Mononuclear cell (primary cell): Measurements from ENCODE around the gene LEP. TPM values are rescaled to one million over a fixed set of nuclear protein-coding genes. Genes with fewer than 3 reads are reported as not detected.
"Not testable (repeated sequence)": the region's sequence is repeated elsewhere in the genome, so short reads cannot be mapped to it uniquely, and the experiment has no call there.

ENCODE experiments used
- H3K27me3 ChIP-seq: 2 replicates; pipeline ENCODE4 v1.6.0; 2011; ENCODE audit warnings: low read length, control low read depth; ENCODE audit not compliant: insufficient read depth
- H3K4me1 ChIP-seq: 2 replicates; pipeline ENCODE4 v1.5.1; 2011; ENCODE audit warnings: mild to moderate bottlenecking, low read length, control low read depth; ENCODE audit not compliant: insufficient read depth
- H3K4me3 ChIP-seq: 2 replicates; pipeline ENCODE4 v1.5.1; 2011; ENCODE audit warnings: mild to moderate bottlenecking, low read length, moderate library complexity
- H3K9me3 ChIP-seq: 2 replicates; pipeline ENCODE4 v1.5.1; 2011; ENCODE audit warnings: low read depth, mild to moderate bottlenecking, control low read depth, low read length
- total RNA-seq: library from RNA; depleted of rRNA; stranded (reverse); fragments of >200 nt; gene quantifications from one replicate; pipeline ENCODE4 v1.2.3, GENCODE V29; 2012

LEP gene
- total RNA-seq, 1 donor: not detected

DNA sequence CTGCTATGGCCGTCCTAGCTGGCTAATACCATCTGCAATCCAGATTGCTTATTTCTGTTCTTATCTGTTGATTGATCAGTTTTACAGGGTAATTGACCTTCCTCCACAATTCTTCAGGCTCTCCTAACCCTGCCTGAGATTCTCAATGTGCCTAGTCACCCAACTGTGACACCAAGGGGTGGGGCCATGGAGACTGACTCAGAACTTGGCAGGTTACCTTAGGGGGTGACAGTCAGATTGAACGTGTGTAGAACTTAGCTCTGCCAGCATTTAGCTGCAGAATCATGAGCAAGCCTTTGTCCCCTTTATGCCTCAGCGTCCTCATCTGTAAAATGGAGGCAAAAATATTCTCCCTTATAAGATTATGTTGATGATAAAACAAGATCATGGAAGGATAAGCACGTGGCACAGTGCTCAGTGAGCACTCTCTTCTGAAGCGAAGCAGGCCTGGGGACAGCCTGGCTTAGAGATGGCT is 19.1 kb upstream of the LEP start:
- Histone ChIP-seq H3K27me3 (no peaks in the 10 kb centered on the region), H3K4me3 (no peak overlapping the region), H3K4me1 (peaks cover 50% of the 10 kb centered on the region), H3K9me3 (no peaks in the 10 kb centered on the region)

DNA sequence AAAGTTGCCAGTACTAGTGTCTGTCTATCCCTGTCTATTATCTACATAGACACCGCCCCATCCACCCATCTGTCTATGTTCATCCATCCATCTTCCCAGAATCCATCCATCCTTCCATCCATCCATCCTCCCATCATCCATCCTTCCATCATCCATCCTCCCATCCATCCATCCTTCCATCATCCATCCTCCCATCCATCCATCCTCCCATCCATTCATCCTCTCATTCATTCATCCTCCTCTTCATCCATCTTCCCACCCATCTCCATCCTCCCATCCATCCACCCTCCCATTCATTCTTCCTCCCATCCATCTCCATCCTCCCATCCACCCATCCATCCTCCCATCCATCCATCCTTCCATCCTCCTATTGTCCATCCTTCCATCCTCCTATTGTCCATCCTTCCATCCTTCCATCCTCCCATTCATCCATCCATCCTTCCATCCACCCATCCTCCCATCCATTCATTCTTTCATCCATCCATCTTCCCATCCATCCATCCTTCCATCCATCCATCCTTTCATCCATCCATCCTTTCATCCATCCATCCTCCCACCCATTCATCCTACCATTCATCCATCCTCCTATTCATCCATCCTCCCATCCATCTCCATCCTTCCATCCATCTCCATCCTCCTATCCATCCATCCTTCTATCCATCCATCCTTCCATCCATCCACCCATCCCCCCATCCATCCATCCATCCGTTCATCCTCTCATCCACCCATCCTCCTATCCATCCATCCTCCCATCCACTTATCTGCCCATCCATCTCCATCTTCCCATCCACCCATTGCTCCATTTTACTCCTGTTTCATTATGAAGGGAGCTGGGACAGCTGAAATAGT is 14.7 kb upstream of the LEP start:
- no peaks in the 10 kb centered on the region for H3K9me3 ChIP-seq
- peaks cover 40% of the 10 kb centered on the region for H3K4me1 ChIP-seq
- H3K4me3 ChIP-seq: no peak overlapping the region
- no peaks in the 10 kb centered on the region for H3K27me3 ChIP-seq

DNA sequence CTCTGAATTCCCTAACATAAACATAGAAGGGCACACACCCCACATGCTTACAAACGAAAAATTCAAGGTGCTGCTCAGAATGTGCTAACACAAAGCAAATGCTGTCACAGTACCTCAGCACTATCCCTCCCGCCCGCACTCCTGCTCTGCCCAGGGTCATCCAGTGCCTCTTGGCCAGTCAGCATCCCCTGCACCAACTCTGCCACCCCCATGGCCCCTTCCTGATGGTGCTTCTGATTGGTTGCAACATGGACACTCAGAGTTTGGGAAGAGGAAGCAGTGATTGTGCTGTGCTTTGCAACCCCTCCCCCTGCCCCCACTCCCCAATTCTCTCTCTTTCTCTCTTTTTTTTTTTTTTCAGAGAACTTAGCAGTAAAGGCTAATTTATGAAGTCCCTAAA is 13.8 kb upstream of the LEP start:
- peaks cover 31% of the 10 kb centered on the region for H3K4me1 ChIP-seq
- no peaks in the 10 kb centered on the region for H3K27me3 ChIP-seq
- H3K4me3 ChIP-seq: no peak overlapping the region
- no peaks in the 10 kb centered on the region for H3K9me3 ChIP-seq

DNA sequence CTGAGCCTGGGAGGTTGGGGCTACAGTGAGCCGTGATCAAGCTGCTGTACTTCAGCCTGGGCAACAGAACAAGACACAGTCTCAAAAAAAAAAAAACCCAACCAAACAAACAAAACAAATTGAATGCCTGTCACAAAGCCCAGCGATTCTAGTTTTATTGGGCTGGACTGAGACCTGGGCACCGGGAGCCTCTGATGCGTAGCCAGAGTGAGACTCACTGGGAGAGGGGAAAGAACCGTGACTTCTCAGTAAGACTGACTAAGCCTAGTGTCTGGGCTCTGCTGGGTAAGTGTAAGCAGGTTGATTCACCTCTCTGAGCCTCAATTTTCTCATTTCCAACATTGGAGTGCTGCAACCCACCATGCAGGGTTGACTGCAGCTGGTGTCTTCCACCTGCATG is 10.1 kb upstream of the LEP start:
- H3K4me3 ChIP-seq: no peak overlapping the region
- H3K9me3 ChIP-seq: no peaks in the 10 kb centered on the region
- H3K4me1 ChIP-seq: peaks cover 39% of the 10 kb centered on the region
- no peaks in the 10 kb centered on the region for H3K27me3 ChIP-seq

DNA sequence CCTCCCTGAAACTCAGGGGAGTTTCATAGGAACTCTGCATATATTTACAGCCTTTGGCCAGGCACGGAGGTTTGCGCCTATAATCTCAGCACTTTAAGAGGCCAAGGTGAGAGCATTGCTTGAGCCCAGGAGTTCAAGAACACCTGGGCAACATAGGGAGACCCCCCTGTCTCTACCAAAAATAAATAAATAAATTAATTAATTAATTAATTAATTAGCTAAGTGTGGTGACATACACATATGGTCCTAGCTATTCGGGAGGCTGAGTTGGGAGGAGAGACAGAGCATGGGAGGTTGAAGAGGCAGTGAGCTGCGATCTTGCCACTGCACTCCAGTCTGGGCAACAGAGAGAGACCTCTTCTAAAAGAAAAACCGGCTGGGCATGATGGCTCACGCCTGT is 9.4 kb upstream of the LEP start:
- peaks cover 45% of the 10 kb centered on the region for H3K4me1 ChIP-seq
- H3K4me3 ChIP-seq: no peak overlapping the region
- no peaks in the 10 kb centered on the region for H3K27me3 ChIP-seq
- no peaks in the 10 kb centered on the region for H3K9me3 ChIP-seq

DNA sequence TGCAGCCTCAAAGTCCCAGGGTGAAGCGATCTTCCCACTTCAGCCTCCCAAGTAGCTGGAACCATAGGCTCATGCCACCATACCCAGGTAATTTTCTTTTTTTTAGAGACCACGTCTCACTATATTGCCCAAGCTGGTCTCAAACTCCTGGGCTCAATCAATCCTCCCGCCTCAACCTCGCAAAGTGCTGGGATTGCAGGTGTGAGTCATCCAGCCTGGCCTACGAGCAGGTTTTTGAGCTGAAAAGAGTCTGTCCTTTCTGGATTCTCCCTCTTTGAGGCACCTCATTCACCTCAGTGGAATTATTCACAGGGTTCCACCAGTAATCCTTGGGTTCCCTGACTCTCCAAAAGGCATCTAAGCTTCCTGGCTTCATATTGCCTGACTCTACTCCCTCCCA is 7.6 kb upstream of the LEP start:
- H3K4me1 ChIP-seq: peaks cover 39% of the 10 kb centered on the region
- no peaks in the 10 kb centered on the region for H3K9me3 ChIP-seq
- H3K4me3 ChIP-seq: no peak overlapping the region
- no peaks in the 10 kb centered on the region for H3K27me3 ChIP-seq

DNA sequence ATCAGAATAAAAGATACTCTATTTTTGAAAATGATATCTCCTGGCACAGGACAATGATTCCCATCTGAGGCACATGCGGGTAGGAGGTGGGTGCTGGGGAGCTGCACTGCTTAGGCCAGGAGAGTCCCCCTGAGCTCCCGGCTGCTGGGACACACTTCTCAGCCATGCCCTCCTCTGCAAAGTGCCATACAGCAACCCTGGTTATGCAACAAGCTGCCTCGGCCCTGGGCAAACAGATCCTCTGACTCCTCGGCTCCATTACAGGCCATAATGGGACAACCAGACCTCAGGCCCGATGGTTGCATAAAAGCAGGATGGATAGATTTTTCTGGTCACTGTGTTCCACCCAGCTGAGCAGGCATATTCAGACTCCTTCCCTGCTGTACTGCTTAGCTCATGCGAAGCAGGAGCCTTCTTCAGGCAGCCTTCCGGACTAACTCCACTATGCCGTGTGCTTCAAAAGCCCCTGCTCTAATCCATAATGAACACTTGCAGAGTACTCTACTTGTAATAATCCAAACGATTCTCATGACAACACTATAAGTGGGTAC is 6.5 kb upstream of the LEP start:
- Histone ChIP-seq H3K4me1 (peaks cover 34% of the 10 kb centered on the region), H3K9me3 (no peaks in the 10 kb centered on the region), H3K4me3 (no peak overlapping the region), H3K27me3 (no peaks in the 10 kb centered on the region)

DNA sequence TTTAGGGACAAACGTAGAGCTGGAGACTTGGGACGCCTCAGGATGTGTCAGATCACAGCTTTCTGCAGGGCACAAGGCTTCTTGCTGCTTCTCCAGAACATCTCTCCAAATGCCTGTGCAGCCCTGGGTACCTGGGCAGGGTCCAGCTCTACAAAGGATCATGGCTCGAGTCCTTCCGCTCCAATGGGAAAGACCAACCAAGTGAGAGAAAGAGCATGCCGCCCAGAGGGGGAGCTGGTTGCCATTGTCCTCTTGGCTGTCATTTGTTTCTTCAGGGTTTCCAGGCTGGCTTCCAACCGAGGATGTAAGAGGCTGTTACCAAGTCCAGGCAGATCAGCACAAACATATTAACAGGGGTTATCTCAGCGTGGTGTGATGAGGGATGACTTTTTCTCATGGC is 5.6 kb upstream of the LEP start:
- H3K4me3 ChIP-seq: no peak overlapping the region
- H3K9me3 ChIP-seq: no peaks in the 10 kb centered on the region
- H3K4me1 ChIP-seq: peaks cover 34% of the 10 kb centered on the region
- H3K27me3 ChIP-seq: no peaks in the 10 kb centered on the region

DNA sequence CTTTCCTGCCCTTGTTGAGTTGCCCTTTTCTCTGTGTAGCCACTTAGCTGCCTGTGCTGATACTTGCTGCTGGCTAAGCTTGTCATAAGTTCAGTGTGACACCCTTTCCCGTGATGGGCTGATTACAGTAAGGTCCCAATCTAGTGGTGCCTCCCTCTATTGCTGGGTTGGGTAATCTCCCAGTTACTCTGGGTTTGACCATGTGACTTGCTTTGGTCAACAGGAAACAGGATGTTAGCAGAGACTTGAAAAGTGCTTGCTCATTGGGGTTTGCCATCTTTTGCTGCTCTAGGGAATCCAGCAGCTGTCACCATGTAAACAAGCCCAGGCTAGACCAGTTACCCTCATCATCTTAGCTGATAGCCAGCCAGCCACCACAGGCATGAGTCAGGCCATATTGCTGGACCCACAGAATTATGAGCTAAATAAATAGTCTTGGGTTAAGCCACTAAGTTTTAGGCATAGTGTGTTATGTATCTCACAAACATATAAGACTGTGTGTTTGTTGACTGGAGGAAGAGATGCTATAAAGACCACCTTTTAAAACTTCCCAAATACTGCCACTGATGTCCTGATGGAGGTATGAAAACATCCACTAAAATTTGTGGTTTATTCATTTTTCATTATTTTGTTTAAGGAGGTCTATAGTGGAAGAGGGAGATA is 4.0 kb upstream of the LEP start:
- Histone ChIP-seq H3K4me3 (no peak overlapping the region), H3K27me3 (peaks cover 3% of the 10 kb centered on the region), H3K9me3 (no peaks in the 10 kb centered on the region), H3K4me1 (peaks cover 34% of the 10 kb centered on the region)

DNA sequence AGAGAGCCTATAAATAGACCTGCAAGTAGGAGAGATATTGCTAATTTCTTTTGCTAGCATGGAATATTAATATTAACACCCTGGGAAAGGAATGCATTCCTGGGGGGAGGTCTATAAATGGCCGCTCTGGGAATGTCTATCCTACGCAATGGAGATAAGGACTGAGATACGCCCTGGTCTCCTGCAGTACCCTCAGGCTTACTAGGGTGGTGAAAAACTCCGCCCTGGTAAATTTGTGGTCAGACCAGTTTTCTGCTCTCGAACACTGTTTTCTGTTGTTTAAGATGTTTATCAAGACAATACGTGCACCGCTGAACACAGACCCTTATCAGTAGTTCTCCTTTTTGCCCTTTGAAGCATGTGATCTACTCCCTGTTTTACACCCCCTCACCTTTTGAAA is 1.9 kb upstream of the LEP start:
- not testable (repeated sequence) for H3K27me3 ChIP-seq, H3K9me3 ChIP-seq, H3K4me3 ChIP-seq
- peaks cover 34% of the 10 kb centered on the region for H3K4me1 ChIP-seq

DNA sequence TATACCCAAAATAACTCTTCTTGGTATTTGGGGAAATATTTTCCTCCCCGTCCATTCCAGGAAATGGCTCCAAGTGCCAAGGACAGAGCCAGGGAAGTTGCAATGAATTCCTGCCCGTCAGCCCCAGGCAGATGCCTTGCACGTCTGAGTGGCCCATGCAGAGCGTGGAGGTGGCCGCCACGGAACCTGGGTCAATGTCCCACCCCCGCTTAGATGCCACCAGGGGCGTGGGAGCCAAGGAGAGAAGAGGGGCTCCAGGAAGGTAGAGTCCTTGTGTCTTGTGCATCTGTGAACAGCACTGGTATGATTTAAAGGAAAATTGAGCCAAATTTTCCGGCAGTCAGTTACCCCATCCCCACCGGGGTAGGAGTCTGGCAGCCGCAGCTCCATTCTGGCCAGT is 1.6 kb downstream of the LEP start:
- Histone ChIP-seq H3K9me3 (no peaks in the 10 kb centered on the region), H3K4me3 (no peak overlapping the region), H3K4me1 (peaks cover 9% of the 10 kb centered on the region), H3K27me3 (peaks cover 3% of the 10 kb centered on the region)

DNA sequence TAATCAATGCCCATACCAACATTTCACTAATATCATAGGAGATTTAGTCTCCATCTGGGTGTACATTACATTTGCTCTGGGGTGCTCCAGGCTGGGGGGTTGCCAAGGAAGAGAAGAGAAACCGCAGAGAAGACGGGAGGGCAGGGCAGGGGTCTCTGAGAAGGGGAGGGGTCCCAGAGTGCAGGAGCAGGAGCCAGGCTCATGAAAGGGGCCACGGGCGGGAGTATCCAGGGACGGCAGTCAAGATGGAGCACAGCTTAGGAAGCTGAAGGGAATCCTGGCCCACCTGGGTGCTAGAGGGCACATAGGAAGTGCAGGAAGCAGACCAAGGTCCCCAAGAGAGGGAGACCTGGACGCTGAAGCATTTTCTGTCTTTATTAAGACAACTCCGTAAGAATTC is 2.2 kb downstream of the LEP start:
- H3K4me1 ChIP-seq: peaks cover 7% of the 10 kb centered on the region
- H3K9me3 ChIP-seq: no peaks in the 10 kb centered on the region
- peaks cover 3% of the 10 kb centered on the region for H3K27me3 ChIP-seq

DNA sequence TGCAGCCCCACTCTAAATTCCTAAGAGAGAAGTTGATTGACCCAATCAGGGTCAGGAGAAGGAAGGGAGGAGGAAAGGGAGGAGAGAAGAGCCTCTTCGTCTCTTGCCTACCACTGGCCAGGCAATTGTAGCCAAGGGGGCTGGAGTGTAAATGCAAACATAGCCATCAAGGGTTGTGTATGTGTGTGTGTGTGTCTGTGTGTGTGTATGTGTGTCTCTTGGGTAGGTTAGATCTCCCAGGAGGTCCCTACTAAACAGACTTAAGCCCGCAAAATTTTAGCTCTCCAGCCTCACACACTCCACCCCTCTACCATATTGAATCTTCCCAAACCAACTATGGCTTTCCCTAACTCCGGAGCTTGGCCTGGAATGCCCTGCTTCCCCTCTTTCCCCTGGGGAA is 3.8 kb downstream of the LEP start:
- Histone ChIP-seq H3K27me3 (peaks cover 3% of the 10 kb centered on the region), H3K9me3 (no peaks in the 10 kb centered on the region), H3K4me3 (no peak overlapping the region), H3K4me1 (peaks cover 6% of the 10 kb centered on the region)

More for the DNA sequence above, 2.2 kb downstream of the LEP start:
- H3K4me3 ChIP-seq: no peak overlapping the region

DNA sequence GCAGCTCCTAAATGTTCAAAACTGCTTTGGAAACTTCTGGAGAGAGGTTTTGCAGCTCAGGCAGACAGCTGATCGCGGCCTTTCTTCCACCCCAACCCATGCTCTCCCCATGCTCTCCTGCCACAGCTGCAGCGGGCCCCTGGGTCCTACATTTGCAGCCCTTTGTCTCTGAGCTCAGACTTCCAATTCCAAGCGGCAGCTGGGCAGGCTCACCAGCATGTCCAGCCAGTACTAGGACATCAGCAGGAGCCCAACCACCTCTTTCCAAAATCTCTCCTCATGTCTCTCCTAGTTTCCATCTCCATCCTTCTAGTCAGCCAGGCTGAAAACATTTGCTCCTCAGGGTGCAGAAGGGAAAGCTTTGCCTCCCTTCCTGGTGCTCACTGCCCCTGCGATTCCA is 6.0 kb downstream of the LEP start:
- Histone ChIP-seq H3K9me3 (no peaks in the 10 kb centered on the region), H3K4me3 (no peak overlapping the region), H3K27me3 (no peaks in the 10 kb centered on the region), H3K4me1 (peaks cover 6% of the 10 kb centered on the region)

DNA sequence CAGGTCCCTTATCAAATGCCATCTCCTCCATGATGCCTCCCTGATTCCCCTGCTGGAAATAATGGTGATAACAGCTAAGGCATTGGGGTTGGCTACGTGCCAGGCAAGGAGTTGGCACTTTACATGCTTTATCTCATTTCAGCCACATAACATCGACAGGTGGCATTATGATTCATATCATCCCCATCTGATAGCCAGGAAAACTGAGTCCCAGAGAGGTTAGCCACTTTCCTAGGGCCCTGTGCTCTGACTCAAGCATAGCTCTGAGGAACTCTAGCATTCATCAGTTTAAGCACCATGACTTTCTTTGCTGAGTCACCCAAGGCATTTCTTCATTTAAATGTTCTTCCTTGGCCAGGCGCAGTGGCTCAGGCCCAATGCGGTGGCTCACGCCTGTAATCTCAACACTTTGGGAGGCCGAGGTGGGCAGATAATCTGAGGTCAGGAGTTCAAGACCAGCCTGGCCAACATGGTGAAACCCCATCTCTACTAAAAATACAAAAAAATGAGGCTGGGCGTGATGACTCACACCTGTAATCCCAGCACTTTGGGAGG is 6.6 kb downstream of the LEP start:
- Histone ChIP-seq H3K9me3 (no peaks in the 10 kb centered on the region), H3K27me3 (no peaks in the 10 kb centered on the region), H3K4me1 (peaks cover 6% of the 10 kb centered on the region), H3K4me3 (no peak overlapping the region)
